Activated T-cell treated with anti-CD3 and anti-CD28 coated beads, Interleukin-2, amount 50 U/mL, for 24 hours (primary cell): ENCODE data around the gene UNKL.

Experiments
- DNase-seq: peaks from one replicate; pipeline ENCODE4 v3.0.0-alpha.2; 2020
- H3K27ac Mint-ChIP-seq: 2 replicates; pipeline ENCODE4 v1.8.0; 2020; ENCODE audit warnings: mild to moderate bottlenecking, mixed read lengths
- H3K27me3 Mint-ChIP-seq: 2 replicates; pipeline ENCODE4 v1.8.0; 2020; ENCODE audit warnings: mixed read lengths
- H3K36me3 Mint-ChIP-seq: 2 replicates; pipeline ENCODE4 v1.8.0; 2020; ENCODE audit warnings: low read depth, mixed read lengths
- H3K4me1 Mint-ChIP-seq: 2 replicates; pipeline ENCODE4 v1.8.0; 2020; ENCODE audit warnings: low read depth, mixed read lengths
- H3K4me3 Mint-ChIP-seq: 2 replicates; pipeline ENCODE4 v1.8.0; 2020; ENCODE audit warnings: mild to moderate bottlenecking, moderate library complexity, mixed read lengths
- H3K9me3 Mint-ChIP-seq: 2 replicates; pipeline ENCODE4 v1.8.0; 2020; ENCODE audit warnings: mixed read lengths

UNKL gene

DNA sequence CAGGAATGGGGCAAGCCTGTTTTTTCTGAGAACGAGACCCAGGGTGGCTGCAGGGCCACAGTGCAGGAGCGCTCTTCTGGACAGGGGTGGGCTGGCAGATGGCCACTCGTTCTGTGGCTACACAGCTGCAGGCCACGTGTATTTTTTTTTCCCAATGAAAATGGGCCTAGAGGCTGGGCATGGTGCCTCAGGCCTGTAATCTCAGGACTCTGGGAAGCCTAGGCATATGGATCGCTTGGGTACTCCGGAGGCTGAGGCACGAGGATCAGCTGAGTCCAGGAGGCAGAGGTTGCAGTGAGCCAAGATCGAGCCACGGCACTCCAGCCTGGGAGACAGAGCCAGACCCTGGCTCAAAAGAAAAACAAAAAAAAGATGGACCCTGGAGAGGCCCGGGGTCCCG is 6.8 kb downstream of the UNKL start:
- H3K4me1 Mint-ChIP-seq, result peaks cover 28% of the 10 kb centered on the region
- peak overlapping the region; percentile 79 for H3K27ac Mint-ChIP-seq
- DNase-seq, result no peak
- peak overlapping the region; percentile 77 for H3K4me3 Mint-ChIP-seq
- H3K27me3 Mint-ChIP-seq, result no peaks in the 10 kb centered on the region
- H3K36me3 Mint-ChIP-seq, result peaks cover 26% of the 10 kb centered on the region
- no peaks in the 10 kb centered on the region for H3K9me3 Mint-ChIP-seq

GRCh38 chr16:1403733-1404132 is 10.8 kb downstream of the UNKL start:
- no peaks in the 10 kb centered on the region for H3K9me3 Mint-ChIP-seq
- DNase-seq, result no peak
- H3K36me3 Mint-ChIP-seq, result peaks cover 36% of the 10 kb centered on the region
- H3K27me3 Mint-ChIP-seq, result no peaks in the 10 kb centered on the region
- H3K27ac Mint-ChIP-seq, result no peak overlapping the region
- peaks cover 9% of the 10 kb centered on the region for H3K4me1 Mint-ChIP-seq
- H3K4me3 Mint-ChIP-seq, result no peak overlapping the region

DNA sequence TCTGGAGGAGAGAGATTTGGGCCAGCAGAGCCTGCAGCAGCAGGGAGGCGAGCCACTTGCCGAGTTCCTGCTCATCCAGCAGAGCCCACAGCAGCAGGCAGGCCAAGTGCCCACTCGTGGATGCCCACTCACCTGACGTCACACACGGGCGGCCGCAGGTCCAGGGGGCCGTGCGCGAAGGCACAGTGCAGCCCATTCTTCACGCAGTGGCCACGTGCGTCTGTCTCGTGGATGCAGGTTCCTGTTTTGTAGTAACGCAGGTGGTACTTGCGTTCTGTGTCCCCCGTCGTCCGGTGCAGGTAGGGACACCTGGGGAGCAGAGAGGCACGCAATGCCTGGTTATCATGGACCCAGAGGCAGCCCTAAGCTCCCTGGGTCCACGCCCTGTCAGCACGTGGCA is 11.5 kb downstream of the UNKL start:
- no peaks in the 10 kb centered on the region for H3K27me3 Mint-ChIP-seq
- H3K36me3 Mint-ChIP-seq, result peaks cover 43% of the 10 kb centered on the region
- H3K9me3 Mint-ChIP-seq, result no peaks in the 10 kb centered on the region
- H3K4me3 Mint-ChIP-seq, result no peak overlapping the region
- DNase-seq, result no peak
- no peak overlapping the region for H3K27ac Mint-ChIP-seq
- H3K4me1 Mint-ChIP-seq, result peaks cover 5% of the 10 kb centered on the region

DNA sequence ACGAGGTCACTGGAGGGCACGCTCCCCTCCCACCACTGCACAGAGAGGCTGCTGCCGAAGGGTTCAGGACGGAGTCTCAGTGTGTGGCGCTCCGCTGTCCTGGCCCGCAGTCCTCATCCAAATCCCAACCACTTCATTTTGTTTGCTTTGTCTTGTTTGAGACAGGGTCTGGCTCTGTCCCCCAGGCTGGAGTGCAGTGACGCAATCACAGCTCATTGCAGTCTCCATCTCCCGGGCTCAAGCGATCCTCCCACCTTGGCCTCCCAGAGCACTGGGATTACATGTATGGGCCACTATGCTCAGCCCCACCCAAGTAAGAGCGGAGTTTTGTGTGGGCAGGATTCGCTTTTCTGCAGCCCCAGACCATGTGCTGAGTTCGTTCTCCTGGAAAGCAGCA is 12.7 kb downstream of the UNKL start:
- no peaks in the 10 kb centered on the region for H3K27me3 Mint-ChIP-seq
- no peak overlapping the region for H3K27ac Mint-ChIP-seq
- H3K9me3 Mint-ChIP-seq, result no peaks in the 10 kb centered on the region
- no peak for DNase-seq
- H3K36me3 Mint-ChIP-seq, result peaks cover 43% of the 10 kb centered on the region
- no peak overlapping the region for H3K4me3 Mint-ChIP-seq
- H3K4me1 Mint-ChIP-seq, result no peaks in the 10 kb centered on the region

- Mint-ChIP-seq H3K36me3 (peaks cover 44% of the 10 kb centered on the region), H3K27ac (no peak overlapping the region), H3K4me3 (no peak overlapping the region), H3K4me1 (no peaks in the 10 kb centered on the region), H3K9me3 (no peaks in the 10 kb centered on the region), H3K27me3 (no peaks in the 10 kb centered on the region)
- no peak for DNase-seq
Measured at GRCh38 chr16:1401061-1401757, 13.3 kb downstream of the UNKL start.

DNA sequence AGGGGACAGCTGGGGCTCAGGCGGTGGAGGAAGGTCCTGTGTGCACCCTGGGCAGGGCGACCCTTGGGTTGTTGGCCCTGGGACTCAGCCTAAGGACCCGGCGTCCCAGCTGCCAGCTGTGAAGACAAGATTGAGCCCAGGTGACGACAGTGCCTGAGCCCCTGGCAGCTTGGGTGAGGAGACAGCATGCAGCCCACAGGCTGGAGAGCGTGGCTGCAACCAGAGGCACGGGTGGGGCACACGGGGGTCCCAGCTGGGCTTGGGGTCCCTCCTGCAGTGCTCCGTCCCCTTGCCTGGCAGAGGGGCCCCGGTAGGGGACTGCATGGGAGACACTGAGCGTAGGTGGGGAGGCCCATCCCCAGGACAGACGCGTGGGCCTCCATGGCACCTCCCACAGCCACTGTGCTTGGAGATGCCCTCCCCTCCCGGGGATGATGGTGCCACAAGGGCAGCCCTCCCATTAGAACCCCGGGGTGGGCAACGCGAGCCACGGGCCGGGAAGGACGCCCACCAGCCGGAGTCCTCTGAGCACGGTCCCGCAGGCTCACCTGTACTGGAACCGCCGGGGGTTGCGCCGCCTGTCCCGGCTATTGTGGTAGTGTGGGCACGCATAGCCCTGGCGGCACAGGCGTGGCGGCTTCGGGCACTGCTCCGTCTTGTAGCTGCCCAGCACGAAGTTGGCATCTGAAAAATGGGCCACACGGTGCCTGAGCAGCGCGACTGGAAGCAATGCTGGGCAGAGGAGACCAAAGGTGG is 15.5 kb downstream of the UNKL start:
- Mint-ChIP-seq H3K27me3 (no peaks in the 10 kb centered on the region), H3K9me3 (no peaks in the 10 kb centered on the region), H3K4me3 (no peak overlapping the region), H3K27ac (no peak overlapping the region), H3K4me1 (no peaks in the 10 kb centered on the region), H3K36me3 (peaks cover 42% of the 10 kb centered on the region)
- no peak for DNase-seq

GRCh38 chr16:1398351-1398750 is 16.2 kb downstream of the UNKL start:
- Mint-ChIP-seq H3K4me3 (no peak overlapping the region), H3K27me3 (no peaks in the 10 kb centered on the region), H3K9me3 (no peaks in the 10 kb centered on the region), H3K27ac (no peak overlapping the region), H3K36me3 (peaks cover 41% of the 10 kb centered on the region), H3K4me1 (no peaks in the 10 kb centered on the region)
- no peak for DNase-seq

- Mint-ChIP-seq H3K27me3 (no peaks in the 10 kb centered on the region), H3K27ac (no peak overlapping the region), H3K9me3 (no peaks in the 10 kb centered on the region), H3K36me3 (peaks cover 43% of the 10 kb centered on the region), H3K4me3 (no peak overlapping the region), H3K4me1 (no peaks in the 10 kb centered on the region)
- no peak for DNase-seq
Measured at GRCh38 chr16:1397779-1398178, 16.7 kb downstream of the UNKL start.

DNA sequence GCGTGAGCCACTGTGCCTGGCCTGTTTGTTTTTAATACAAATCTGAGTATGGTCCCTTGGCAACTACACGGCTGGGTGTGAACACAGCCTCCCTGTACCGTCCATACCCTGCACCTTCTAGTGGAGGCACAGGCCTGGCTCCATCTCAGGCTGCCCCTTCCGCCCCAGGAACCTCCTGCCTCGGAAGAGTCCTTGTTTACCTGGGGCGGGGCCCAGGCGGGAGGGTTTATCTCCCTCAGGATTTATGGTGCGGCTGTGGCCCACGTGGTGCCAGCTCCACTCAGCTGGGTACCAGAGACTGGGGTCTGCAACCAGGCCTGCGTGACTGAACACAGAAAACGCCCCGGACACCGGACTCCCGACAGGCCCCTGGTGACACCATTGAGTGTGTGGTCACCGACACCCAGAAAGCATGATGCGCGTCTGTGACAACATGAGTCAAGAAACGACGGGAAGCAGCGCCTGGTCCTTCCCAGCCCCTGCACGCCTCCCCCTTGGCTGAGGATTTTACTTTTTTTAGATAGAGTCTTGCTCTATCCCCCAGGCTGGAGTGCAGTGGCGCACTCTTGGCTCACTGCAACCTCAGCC is 19.0 kb downstream of the UNKL start:
- no peaks in the 10 kb centered on the region for H3K27me3 Mint-ChIP-seq
- H3K27ac Mint-ChIP-seq, result no peak overlapping the region
- H3K4me1 Mint-ChIP-seq, result no peaks in the 10 kb centered on the region
- no peaks in the 10 kb centered on the region for H3K9me3 Mint-ChIP-seq
- H3K4me3 Mint-ChIP-seq, result no peak overlapping the region
- no peak for DNase-seq
- H3K36me3 Mint-ChIP-seq, result peaks cover 49% of the 10 kb centered on the region

DNA sequence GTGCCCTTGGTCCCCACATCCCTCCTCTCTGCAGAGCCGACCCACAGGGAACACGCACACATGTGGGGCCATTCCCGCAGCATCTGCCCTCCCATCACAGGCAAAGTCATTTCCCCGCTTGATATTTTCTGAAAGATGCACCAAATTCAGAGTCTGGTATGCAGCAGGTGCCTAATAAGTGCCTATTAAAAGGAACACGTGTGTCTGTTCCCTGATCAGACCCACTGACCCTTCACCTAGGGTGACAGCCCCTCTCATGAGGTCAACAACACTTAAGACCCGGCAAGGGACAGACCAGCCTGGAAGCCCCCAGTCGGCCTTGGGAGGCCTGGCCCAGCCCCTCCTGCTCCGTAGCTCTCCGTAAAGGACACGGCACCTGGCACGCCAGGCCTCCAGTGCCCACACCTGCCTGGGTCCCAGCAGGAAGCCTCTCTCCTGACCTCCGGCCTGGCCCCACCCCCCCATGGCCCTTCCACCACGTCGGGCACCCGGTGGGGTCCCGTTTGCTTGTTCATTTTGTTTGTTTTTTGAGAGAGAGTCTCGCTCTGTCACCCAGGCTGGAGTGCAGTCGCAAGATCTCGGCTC is 20.0 kb downstream of the UNKL start:
- no peak for DNase-seq
- H3K4me3 Mint-ChIP-seq, result no peak overlapping the region
- no peaks in the 10 kb centered on the region for H3K27me3 Mint-ChIP-seq
- no peak overlapping the region for H3K27ac Mint-ChIP-seq
- peaks cover 50% of the 10 kb centered on the region for H3K36me3 Mint-ChIP-seq
- H3K4me1 Mint-ChIP-seq, result no peaks in the 10 kb centered on the region
- no peaks in the 10 kb centered on the region for H3K9me3 Mint-ChIP-seq

GRCh38 chr16:1393613-1394176 is 20.8 kb downstream of the UNKL start:
- H3K27ac Mint-ChIP-seq, result no peak overlapping the region
- no peaks in the 10 kb centered on the region for H3K27me3 Mint-ChIP-seq
- peaks cover 48% of the 10 kb centered on the region for H3K36me3 Mint-ChIP-seq
- no peak overlapping the region for H3K4me3 Mint-ChIP-seq
- H3K4me1 Mint-ChIP-seq, result no peaks in the 10 kb centered on the region
- H3K9me3 Mint-ChIP-seq, result no peaks in the 10 kb centered on the region
- no peak for DNase-seq

- Mint-ChIP-seq H3K9me3 (no peaks in the 10 kb centered on the region), H3K27me3 (no peaks in the 10 kb centered on the region), H3K4me1 (no peaks in the 10 kb centered on the region), H3K4me3 (no peak overlapping the region), H3K27ac (no peak overlapping the region), H3K36me3 (peaks cover 39% of the 10 kb centered on the region)
- DNase-seq, result no peak
Measured at GRCh38 chr16:1392826-1393225, 21.7 kb downstream of the UNKL start.

GRCh38 chr16:1390239-1390779 is 24.2 kb downstream of the UNKL start:
- H3K36me3 Mint-ChIP-seq, result peaks cover 37% of the 10 kb centered on the region
- H3K27ac Mint-ChIP-seq, result peak overlapping the region; percentile 18
- H3K4me1 Mint-ChIP-seq, result no peaks in the 10 kb centered on the region
- no peaks in the 10 kb centered on the region for H3K27me3 Mint-ChIP-seq
- no peak for DNase-seq
- no peak overlapping the region for H3K4me3 Mint-ChIP-seq
- H3K9me3 Mint-ChIP-seq, result no peaks in the 10 kb centered on the region

DNA sequence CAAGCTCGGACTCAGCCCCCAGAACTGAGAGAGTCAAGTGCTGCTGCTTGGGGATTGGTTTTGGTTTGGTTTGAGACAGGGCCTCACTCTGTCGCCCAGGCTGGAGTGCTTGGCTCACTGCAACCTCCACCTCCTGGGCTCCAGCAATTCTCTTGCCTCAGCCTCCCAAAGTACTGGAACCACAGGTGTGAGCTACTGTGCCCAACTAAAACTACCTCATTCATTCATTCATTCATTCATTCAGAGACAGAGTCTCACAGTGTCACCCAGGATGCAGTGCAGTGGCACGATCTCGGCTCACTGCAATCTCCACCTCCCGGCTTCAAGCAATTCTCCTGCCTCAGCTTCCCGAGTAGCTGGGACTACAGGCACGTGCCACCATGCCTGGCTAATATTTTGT is 24.7 kb downstream of the UNKL start:
- Mint-ChIP-seq H3K27ac (no peak overlapping the region), H3K4me1 (no peaks in the 10 kb centered on the region), H3K36me3 (peaks cover 40% of the 10 kb centered on the region), H3K4me3 (no peak overlapping the region), H3K9me3 (no peaks in the 10 kb centered on the region), H3K27me3 (no peaks in the 10 kb centered on the region)
- DNase-seq, result no peak
